Suppressor macrophage treated with lipopolysaccharide for 1 hour (primary cell): ENCODE measurements around the gene ABHD17B.
A peak's percentile ranks its signal among the peaks of the same experiment; 100 is the strongest.
"Not testable (repeated sequence)": the region's sequence is repeated elsewhere in the genome, so short reads cannot be mapped to it uniquely, and the experiment has no call there.

Experiments used
- DNase-seq, 3 donors: peaks; one replicate each; pipeline ENCODE4 v3.0.0-alpha.2; 2020 to 2022

Gene ABHD17B

GRCh38 chr9:71915495-71915894 lies 4.5 kb upstream of the ABHD17B start:
- DNase-seq, result no peak

- peak in 2 of 3 donors; percentile 3 to 26 for DNase-seq
Measured at GRCh38 chr9:71911908-71912335, 929 bp upstream of the ABHD17B start.

GRCh38 chr9:71910650-71911060 lies 338 bp downstream of the ABHD17B start:
- no peak for DNase-seq

- DNase-seq, result peak; percentile 25 to 75 (median 49)
Measured at GRCh38 chr9:71909887-71910649, 925 bp downstream of the ABHD17B start.

GRCh38 chr9:71908825-71909224 lies 2.2 kb downstream of the ABHD17B start:
- DNase-seq, result no peak

GRCh38 chr9:71904076-71904475 lies 6.9 kb downstream of the ABHD17B start:
- DNase-seq, result no peak

- no peak for DNase-seq
Measured at GRCh38 chr9:71901695-71902597, 9.0 kb downstream of the ABHD17B start.

GRCh38 chr9:71898756-71899155 lies 12.2 kb downstream of the ABHD17B start:
- not testable (repeated sequence) for DNase-seq

- peak; percentile 25 to 46 (median 32) for DNase-seq
Measured at GRCh38 chr9:71897577-71897976, 13.4 kb downstream of the ABHD17B start.

GRCh38 chr9:71896761-71897160 lies 14.2 kb downstream of the ABHD17B start:
- no peak for DNase-seq

GRCh38 chr9:71895955-71896354 lies 15.0 kb downstream of the ABHD17B start:
- DNase-seq, result no peak

- DNase-seq, result peak; percentile 19 to 45 (median 26)
Measured at GRCh38 chr9:71895117-71895516, 15.9 kb downstream of the ABHD17B start.

GRCh38 chr9:71891557-71892189 lies 19.3 kb downstream of the ABHD17B start:
- no peak for DNase-seq

GRCh38 chr9:71890042-71890679 lies 20.8 kb downstream of the ABHD17B start:
- DNase-seq, result no peak

GRCh38 chr9:71887362-71887761 lies 23.6 kb downstream of the ABHD17B start:
- DNase-seq, result no peak

- no peak for DNase-seq
Measured at GRCh38 chr9:71886541-71886940, 24.5 kb downstream of the ABHD17B start.

GRCh38 chr9:71886015-71886414 lies 25.0 kb downstream of the ABHD17B start:
- no peak for DNase-seq

GRCh38 chr9:71885467-71885866 lies 25.5 kb downstream of the ABHD17B start:
- peak; percentile 10 to 49 (median 32) for DNase-seq

GRCh38 chr9:71884005-71884404 lies 27.0 kb downstream of the ABHD17B start:
- no peak for DNase-seq

GRCh38 chr9:71879644-71880174 lies 31.3 kb downstream of the ABHD17B start:
- DNase-seq, result no peak

- DNase-seq, result no peak
Measured at GRCh38 chr9:71878327-71879274, 32.4 kb downstream of the ABHD17B start.
